Limb (tissue), 2 donors: Measurements from ENCODE around the gene CEP41.

ENCODE experiments used
- DNase-seq, 2 donors: peaks; one replicate each; pipeline ENCODE4 v3.0.0-alpha.2; 2016; ENCODE audit errors: extremely low spot score in 2 of 2

CEP41 gene

DNA sequence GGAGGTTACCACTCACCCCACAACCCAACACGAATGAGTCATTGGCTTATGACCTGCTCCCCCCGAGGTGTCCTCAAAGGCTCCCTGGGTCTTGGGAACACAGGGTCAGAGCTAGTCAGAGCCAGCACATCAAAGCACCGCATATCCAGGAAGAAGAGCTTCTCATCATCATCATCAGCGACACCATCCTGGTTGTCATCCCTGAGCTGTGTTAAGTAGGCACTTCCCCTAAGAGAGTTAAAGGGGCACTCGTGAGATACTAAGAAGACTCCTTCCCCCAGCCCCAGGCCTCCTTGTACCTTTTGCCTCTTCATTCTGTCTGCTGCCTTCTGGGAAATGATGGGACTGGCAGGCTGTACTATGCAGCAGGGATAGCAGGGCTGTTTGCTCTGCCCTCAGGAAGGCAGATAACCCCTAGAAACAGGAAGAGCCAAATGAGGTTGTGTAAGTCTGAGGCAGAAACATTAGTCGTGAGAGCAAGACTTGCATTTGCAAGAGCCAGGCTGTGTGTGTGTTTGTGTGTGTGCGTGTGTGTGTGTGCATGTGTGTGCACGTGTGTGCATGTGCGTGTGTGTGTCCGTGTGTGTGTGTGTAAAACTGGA is 71.6 kb downstream of the CEP41 start:
- peak in 1 of 2 donors; percentile 46 for DNase-seq

- DNase-seq = no peak
These were observed 72.7 kb downstream of the CEP41 start for GRCh38 chr7:130367836-130368746.

DNA sequence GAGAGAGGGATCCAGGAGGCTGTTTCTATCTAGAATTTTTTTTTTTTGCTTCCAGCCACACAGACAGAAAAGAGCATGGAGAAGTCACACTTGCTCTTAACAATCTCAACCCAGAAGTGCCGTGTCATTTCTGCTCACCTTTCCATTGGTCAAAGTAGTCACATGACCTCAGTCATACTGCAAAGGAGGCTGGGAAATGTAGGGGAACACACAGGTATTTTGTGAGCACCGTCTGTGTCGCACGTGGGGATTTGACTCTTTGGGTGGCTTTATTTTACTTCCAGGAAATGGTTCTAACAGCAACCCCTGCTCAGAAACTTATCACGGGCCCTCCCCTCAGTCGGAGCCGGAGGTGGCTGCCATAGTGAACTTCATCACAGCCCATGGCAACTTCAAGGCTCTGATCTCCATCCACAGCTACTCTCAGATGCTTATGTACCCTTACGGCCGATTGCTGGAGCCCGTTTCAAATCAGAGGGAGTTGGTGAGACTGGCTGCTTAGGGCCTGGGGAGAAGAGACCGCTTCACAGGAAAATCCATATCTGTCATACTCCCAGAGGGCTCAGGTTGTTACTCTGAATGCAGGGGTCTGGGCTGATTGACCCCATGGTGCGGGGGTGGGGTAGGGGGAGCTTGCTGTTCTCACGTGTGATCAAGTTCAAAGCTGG is 73.6 kb downstream of the CEP41 start:
- DNase-seq = no peak

GRCh38 chr7:130366564-130366963 is 74.3 kb downstream of the CEP41 start:
- no peak for DNase-seq

DNA sequence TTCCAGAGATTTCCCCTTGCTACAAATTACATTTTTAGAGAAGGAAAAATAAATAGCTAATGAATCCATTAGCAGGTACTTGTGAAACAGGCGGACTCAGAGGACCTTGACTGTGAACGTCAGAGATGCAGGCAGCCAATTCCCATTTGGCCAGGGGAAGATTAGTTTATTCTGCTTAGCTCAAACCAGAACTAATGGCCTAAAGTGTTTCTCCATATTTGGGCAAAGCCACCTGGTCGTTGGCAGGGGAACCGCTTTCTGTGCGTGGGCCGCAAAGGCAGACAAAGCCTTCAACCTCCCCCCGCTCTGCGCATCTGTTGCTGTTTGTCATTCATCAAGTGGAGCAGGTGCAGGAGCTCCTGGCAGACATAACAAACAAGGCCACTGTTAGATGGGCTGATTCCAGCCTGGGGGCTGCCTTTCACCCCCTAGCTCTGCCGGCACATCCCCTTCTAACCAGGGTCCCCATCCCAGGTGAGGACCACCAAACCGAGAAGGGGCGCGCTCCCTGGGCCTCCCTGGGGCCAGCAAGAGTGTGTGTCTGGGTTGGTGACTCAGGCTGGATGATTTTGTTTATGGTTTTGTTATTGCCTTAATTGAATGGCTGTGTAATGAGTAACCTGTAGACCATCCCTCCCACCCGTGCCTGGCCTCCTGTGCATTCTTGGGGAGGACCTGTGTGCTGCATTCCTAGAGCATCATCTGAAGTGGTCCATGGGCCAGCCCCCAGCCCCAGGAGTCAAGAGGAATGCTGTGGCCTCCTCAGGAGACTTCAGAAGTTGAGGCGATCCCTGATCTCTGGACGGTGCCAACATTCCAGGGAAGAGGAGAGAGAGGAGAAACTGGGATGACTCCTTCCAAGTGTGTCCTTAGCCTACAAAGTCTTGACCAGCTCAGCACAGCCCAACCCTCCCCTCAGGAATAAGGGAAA is 75.0 kb downstream of the CEP41 start:
- peak; percentile 87 to 90 for DNase-seq

DNA sequence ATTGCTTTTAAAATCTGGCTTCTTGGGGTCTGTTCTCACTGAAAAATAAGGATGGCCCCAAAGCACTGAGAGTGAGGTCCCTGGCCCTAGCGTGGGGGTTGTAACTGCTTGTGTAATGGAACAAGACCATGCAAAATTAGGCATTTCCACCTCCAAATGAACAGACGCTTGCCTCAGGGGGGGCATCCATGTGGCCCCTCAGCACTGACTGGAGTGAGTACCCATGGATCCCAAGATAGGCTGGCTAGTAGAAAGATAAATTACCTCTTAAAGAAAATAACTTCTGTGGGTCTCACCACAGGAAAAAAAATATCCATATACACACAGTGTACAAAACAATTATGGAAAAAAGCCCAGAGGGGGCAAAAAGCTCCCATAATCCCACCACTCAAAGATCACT is 75.7 kb downstream of the CEP41 start:
- peak in 1 of 2 donors; percentile 38 for DNase-seq

- no peak for DNase-seq
These were observed 76.4 kb downstream of the CEP41 start for GRCh38 chr7:130364451-130364850.

DNA sequence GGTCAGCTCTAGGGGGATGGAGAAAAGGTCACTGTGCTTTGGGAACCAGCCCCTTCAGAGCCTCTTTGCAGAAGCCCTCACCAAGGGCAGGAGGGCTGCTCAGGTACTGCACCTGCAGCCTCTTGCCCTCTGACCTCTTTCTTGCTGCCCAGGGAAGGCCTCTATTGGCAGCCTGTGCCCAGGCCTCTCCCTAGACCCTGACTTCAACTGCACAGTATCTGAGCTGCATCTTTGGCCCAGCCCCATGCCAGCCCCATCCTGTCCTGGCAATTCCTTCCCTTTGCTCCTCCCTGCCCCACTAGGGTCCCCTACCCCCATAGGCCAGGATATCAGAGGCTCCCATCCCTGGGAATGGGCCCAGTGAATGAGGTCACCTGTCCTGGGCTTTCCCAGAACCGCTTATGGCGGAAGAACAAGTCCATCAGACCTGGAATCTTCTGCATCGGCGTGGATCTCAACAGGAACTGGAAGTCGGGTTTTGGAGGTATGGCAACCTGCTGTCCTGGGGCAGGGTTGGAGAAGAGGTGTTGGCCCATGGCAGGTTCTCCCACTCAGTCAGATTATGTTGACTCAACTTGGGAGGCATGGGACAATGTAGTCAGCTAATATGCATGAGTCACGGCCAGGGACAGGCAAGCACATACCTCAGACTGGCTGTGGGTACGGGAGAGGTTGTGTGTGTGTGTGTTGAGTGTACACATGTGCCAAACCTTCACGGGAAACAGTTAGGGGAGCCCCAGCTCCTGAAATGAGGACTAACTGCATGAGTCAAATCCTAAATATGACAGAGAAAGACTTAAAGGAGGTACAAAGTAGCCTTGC is 77.6 kb downstream of the CEP41 start:
- DNase-seq = no peak

- no peak for DNase-seq
These were observed 78.5 kb downstream of the CEP41 start for GRCh38 chr7:130362251-130362816.

DNA sequence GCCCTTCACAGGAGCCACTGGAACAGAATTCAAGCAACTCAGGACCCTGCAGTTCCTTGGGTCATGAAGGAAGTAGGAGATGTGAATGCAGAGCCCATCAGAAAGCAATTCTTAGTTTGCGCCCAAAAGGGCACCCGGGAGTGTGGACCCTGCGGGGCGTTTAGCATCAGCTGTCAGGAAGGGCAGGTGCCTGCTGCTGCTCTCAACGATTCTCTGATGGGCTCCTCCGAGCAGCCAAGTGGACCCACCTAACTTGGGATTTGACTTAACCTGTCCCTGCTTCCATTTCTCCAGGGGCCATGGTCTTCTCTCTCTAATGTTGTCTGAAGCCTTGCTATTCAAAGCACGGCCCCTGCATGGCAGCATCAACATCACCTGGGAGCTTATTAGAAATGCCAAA is 79.1 kb downstream of the CEP41 start:
- no peak for DNase-seq

- no peak for DNase-seq
These were observed 80.3 kb downstream of the CEP41 start for GRCh38 chr7:130360518-130360917.

DNA sequence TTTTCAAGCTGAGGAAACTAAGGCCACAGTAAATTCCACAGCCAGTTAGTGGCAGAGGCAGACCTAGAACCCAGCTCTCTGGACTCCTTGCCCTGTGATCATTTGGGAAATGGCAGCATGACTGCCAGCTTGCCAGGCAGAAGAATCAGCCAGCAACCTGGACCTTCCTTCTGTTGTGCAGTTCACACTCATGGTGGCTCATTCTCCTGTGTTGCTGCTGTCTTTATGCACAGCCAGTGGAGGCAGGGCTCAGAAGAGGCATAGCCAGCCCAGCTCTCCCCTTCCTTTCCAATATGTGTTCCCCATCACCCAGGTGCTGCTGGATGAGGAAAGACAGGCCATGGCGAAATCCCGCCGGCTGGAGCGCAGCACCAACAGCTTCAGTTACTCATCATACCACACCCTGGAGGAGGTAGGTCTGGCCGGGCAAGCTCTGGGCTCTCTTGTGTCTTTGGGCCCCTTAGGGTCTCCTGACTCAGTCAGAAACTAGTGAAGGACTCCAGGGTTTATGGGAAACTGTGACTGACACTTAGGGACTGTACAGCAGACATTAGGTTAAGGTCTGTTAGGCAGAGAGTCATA is 81.4 kb downstream of the CEP41 start:
- DNase-seq = no peak

- DNase-seq = no peak
These were observed 82.3 kb downstream of the CEP41 start for GRCh38 chr7:130358471-130358870.

- peak in 1 of 2 donors; percentile 72 for DNase-seq
These were observed 83.8 kb downstream of the CEP41 start for GRCh38 chr7:130356876-130357611.

DNA sequence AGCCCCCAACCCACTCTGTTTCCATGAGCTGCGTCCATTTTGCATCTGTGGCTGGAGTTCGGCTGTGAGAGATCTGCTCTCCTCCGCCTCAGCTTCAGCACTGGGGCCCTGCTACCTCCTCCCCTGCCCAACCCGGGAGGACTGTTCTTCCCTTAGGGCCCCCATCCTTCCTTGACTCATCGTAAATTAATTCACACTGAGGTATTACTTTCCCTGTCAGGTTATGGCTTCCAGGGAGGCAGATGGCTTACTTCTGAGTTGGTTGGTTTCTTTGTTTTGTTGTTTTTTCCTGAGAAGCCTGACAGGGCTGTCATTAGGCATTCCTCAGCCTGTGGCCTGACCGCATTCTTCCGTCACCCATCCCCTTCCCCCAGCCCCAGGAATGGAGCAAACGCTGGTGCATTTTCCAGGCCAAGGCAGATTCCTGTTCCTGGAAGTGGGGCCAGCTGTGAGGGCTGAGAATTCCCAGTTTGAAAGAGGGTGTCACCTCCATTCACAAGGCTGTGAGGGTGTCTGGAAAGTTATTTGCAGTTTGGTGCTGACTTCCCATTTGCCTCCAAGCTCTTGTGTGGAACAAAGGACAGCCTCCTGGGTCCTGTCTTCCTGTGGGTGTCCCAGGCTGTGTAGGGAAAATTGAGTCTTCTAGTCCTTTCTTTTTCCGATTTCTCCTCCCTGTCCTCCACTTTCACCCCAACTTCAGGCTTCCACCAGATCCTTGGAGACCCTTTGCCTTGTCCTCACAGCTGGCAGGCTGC is 84.5 kb downstream of the CEP41 start:
- DNase-seq = peak; percentile 86 to 90

DNA sequence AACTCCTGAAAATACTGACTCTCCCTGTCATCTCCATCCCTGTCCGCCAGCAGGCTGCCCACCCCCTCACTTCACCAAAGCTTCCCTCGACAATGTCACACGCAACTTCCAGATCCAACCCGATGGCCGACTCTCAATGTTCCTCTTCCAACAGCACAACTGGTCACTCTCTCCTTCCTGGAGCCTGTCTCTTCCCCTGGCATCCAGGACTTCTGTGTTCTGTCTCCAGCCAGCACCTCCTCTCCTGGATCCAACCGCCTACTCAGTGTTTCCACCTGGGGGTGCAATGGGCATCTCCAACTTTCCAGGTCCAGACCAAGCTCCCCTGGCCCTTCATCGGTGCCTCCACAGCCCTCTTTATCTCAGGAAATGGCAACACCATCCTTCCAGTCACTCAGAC is 87.6 kb downstream of the CEP41 start:
- no peak for DNase-seq

DNA sequence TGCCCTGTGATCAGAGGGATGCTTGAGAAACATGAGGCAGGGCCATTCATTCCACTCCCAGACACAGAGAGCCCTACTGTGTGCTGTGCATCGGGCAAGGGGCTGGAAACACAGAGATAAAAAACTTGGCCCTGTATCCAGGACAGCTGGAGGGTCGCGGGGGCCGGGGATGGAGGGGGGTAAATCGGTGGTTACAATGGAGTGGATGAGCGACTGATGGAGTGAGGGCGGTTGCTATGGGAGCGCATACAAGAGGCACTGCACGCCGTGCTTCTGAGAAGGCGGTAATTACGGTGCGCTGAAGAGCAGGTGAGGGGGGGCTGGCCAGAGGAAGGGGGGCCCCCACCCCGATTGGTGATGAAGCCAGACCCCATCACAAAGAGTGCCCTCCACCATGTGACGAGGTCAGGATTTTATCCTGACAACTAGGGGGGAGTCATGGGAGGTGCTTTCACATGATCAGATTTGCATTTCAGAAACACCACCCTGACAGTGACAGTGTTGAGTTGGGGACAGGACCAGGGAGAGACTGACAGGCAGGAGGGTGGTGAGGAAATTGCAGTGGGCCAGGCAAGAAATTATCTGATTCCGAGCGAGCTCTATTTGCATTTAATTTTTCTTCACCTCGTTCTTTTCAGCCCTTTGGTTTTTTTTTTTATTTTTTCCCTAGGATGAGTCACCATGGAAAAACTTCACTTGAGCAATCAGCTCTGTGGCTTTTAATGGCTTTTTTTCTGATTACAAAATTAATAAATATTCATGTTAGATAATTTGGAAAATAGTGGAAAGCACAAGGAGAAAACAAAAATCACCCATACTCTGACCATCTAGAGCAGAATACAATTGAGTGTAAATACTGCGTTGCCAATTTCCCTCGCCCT is 88.4 kb downstream of the CEP41 start:
- peak in 1 of 2 donors; percentile 68 for DNase-seq
